Upper lobe of right lung (tissue), 1 donor: ENCODE results near the gene TAS1R1. TPM values are rescaled to one million over a fixed set of nuclear protein-coding genes. Genes with fewer than 3 reads are reported as not detected.

Source experiments
- ATAC-seq: fragments of 200-7000 bp; cut with Tn5 transposase; one replicate; pipeline ENCODE4 v1.9.1; 2020; ENCODE audit warnings: mild to moderate bottlenecking, moderate library complexity
- DNase-seq: peaks from one replicate; pipeline ENCODE4 v3.0.0-alpha.2; 2020
- H3K27ac ChIP-seq: fragments of 200-600 bp; one replicate; pipeline ENCODE4 v1.8.0; 2022
- H3K27me3 ChIP-seq: fragments of 200-600 bp; one replicate; pipeline ENCODE4 v1.8.0; 2022; ENCODE audit warnings: mild to moderate bottlenecking
- H3K36me3 ChIP-seq: fragments of 200-600 bp; one replicate; pipeline ENCODE4 v1.8.0; 2022
- H3K4me1 ChIP-seq: fragments of 200-600 bp; one replicate; pipeline ENCODE4 v1.8.0; 2022
- H3K4me3 ChIP-seq: fragments of 200-600 bp; one replicate; pipeline ENCODE4 v1.8.0; 2022; ENCODE audit warnings: mild to moderate bottlenecking
- H3K9me3 ChIP-seq: fragments of 200-600 bp; one replicate; pipeline ENCODE4 v1.8.0; 2022
- intact Hi-C: fragments of 100-400 bp; cut with DNase I; formaldehyde crosslinking; loops from one replicate; pipeline ENCODE4 v1.11.0; 2022
- total RNA-seq: library from RNA; stranded (reverse); fragmentation: NEBNext Ultra II Directional; extraction: Animal tissue kit (Norgen Biotek cat#: 25700); gene quantifications from one replicate; pipeline ENCODE4 v1.2.1, GENCODE V29; 2021
- TF ChIP-seq, protein P1 (sequence below): fragments of 200-600 bp; IDR thresholded peaks from one replicate; pipeline ENCODE4 v1.8.0; 2022; ENCODE audit warnings: antibody characterized with exemption
- donor health status: DM: no; HTN: yes; CAD: no; lungs with severe emphysema.

The TAS1R1 gene
- total RNA-seq, 1 donor from 2014 or later = not detected

DNA sequence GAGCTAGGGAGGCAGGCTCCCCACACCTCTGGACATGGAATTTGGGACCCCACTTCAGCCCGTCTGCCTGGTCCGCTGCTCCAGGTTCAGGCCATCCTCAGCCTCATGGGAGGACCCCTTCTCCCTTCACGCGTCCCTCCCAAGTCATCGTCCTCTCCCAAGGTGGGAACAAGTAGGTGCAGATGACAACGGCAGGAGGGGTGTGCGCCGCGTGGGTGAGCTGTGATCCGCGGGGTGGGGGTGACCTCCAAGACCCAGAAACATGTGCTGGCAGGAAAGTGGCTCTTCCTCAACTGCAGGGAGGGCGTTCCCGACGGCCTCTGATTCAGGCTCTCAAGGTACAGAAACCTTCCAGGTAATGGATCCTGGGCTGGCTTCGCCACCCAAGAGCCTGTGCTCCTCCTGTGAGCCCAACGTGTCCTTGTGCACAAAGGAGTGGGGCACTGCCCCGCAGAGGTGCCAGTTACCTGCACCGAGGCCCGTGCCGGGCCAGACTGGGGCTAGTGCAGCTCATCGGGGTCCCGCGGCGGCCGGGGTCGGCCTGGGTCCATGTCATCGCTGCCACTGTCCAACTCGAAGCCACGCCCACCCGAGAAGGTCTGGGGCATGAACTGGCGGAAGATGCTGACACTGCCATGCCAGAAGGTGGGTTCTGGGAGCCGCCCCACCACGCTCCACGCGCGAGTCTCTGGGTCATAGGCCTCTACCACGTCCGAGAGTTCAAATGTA lies 37.9 kb downstream of the TAS1R1 start:
- Histone ChIP-seq H3K4me3 (no peak overlapping the region), H3K9me3 (no peaks in the 10 kb centered on the region), H3K27ac (no peak overlapping the region), H3K36me3 (peaks cover 89% of the 10 kb centered on the region), H3K27me3 (no peaks in the 10 kb centered on the region), H3K4me1 (peaks cover 14% of the 10 kb centered on the region)
- DNase-seq (no peak), ATAC-seq (no peak)
- TF ChIP-seq, protein P1, sequence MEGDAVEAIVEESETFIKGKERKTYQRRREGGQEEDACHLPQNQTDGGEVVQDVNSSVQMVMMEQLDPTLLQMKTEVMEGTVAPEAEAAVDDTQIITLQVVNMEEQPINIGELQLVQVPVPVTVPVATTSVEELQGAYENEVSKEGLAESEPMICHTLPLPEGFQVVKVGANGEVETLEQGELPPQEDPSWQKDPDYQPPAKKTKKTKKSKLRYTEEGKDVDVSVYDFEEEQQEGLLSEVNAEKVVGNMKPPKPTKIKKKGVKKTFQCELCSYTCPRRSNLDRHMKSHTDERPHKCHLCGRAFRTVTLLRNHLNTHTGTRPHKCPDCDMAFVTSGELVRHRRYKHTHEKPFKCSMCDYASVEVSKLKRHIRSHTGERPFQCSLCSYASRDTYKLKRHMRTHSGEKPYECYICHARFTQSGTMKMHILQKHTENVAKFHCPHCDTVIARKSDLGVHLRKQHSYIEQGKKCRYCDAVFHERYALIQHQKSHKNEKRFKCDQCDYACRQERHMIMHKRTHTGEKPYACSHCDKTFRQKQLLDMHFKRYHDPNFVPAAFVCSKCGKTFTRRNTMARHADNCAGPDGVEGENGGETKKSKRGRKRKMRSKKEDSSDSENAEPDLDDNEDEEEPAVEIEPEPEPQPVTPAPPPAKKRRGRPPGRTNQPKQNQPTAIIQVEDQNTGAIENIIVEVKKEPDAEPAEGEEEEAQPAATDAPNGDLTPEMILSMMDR = no peak
- intact Hi-C loops = no loop called here

DNA sequence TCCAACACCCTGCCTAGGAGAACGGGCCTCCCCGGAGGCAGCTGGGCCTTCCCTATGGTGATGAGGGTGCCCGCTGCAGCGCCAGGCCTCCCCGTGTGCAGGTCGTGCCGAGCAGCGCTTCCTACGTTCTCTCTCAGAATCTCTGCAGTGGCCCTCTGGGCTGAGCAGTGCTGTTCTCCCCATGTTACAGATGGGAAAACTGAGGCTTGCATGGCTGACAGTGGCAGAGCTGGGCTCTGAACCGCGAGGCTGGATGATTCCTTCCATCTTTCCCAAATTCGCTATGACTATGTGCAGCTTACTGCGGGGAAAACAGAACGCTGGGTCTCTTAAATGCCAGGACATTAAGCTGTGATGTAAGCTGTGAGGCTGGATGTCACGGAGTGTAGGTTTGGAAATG lies 38.7 kb downstream of the TAS1R1 start:
- Histone ChIP-seq H3K36me3 (peaks cover 89% of the 10 kb centered on the region), H3K9me3 (no peaks in the 10 kb centered on the region), H3K4me1 (peaks cover 16% of the 10 kb centered on the region), H3K27me3 (no peaks in the 10 kb centered on the region), H3K4me3 (no peak overlapping the region), H3K27ac (no peak overlapping the region)
- no peak for ATAC-seq
- DNase-seq = no peak
- intact Hi-C loops = no loop called here
- TF ChIP-seq, protein P1 = no peak

DNA sequence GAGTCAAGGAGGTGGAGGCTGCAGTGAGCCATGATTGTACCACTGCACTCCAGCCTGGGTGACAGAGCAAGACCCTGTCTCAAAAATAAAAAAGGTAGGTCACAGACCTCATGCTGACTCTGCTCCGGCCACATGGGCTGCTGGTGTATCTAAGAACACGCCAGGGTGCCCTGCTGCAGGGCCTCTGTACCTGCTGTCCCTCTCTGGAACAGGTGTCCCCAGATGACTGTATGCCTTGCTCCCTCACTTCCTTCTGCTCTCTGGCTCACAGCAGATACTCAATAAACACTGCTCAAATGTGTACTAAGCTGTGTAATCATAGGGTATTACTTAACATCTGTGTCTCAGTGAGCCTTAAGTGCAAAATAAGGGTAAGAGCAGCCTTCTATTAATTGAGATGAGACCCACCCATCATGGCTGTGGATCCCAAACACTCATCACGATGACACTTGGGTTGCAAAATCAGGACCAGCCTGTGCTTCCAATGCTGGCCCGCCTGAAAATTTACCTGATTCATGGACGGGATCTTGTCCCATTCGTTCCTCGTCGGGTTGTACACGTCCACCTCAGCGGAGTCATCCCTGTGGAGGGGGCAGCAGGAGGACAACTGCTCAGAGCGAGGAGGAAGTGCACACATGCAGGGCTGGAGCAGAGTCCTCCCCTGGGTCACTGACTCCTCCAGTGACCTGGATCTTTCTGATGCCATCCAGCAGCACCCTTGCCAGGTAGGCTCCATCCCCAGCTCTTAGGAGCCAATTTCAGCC lies 40.1 kb downstream of the TAS1R1 start:
- Histone ChIP-seq H3K4me3 (no peak overlapping the region), H3K27me3 (no peaks in the 10 kb centered on the region), H3K9me3 (no peaks in the 10 kb centered on the region), H3K36me3 (peaks cover 76% of the 10 kb centered on the region), H3K4me1 (peaks cover 29% of the 10 kb centered on the region), H3K27ac (no peak overlapping the region)
- DNase-seq (no peak), ATAC-seq (no peak)
- intact Hi-C loops = no loop called here
- TF ChIP-seq, protein P1 = no peak

DNA sequence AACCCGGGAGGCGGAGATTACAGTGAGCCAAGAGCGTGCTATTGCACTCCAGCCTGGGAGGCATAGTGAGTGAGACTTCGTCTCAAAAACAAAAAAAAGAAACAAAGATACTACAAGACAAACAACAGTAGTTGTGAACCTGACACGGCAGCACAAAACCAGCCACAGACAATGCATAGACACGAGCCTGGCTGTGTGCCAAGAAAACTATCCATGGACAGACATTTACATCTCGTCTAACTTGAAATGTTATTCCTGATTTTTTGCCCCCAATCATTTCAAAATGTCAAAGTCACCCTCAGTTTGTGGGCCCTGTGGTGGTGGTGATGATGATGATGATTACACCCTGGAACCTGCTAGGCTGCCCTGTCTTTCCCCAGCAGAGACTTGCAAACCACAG lies 41.2 kb downstream of the TAS1R1 start:
- H3K4me3 ChIP-seq = no peak overlapping the region
- TF ChIP-seq, protein P1 = no peak
- no peaks in the 10 kb centered on the region for H3K27me3 ChIP-seq
- H3K27ac ChIP-seq = no peak overlapping the region
- H3K9me3 ChIP-seq = no peaks in the 10 kb centered on the region
- ATAC-seq (no peak), DNase-seq (no peak)
- H3K4me1 ChIP-seq = peaks cover 33% of the 10 kb centered on the region
- peaks cover 69% of the 10 kb centered on the region for H3K36me3 ChIP-seq
- intact Hi-C loops = no loop called here

DNA sequence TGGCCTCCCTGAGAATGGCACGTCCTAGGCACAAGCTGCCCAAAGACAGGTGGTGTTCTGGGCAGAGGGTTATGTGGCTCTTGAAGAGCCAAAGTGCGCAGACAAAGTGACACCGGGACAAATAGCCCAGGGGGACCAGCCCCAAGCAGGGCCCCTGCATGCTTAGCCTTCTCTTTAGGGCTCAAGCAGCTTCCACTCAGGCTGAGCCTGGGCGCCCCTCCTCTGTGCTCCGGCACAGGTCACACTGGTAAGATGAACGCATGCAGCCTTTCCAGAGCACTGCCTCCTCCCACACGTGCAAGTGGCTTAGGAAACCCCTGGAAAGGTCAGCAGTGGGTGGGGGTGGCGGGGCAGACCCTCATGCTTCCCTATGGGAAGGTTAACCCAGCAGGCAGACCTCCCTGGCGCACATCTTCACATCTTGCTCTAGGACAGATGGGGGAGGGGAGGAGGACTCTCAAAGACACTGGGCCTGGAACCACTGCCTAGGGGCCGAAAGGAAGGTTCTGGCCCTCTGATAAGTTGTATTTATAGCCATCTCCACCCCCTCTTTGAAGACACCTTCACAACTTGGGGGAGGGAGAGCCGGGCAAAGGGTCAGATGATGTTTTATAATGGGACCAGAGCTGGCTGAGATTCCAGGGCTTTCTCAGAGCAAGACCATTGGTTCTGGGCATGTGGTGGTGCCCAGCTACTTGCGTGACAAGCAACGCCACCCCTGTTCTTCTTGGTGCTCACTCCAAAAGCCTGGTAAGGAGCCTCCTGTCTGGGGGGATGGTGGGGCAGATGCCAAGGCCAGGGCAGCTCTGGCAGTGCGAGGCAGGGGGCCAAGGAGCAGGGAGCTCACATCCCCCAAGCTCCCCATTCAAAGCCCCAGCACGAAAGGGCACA lies 42.0 kb downstream of the TAS1R1 start:
- DNase-seq (no peak), ATAC-seq (no peak)
- no peaks in the 10 kb centered on the region for H3K27me3 ChIP-seq
- TF ChIP-seq, protein P1 = no peak
- no peak overlapping the region for H3K4me3 ChIP-seq
- intact Hi-C loops = no loop called here
- no peaks in the 10 kb centered on the region for H3K9me3 ChIP-seq
- H3K36me3 ChIP-seq = peaks cover 68% of the 10 kb centered on the region
- H3K27ac ChIP-seq = no peak overlapping the region
- H3K4me1 ChIP-seq = peaks cover 33% of the 10 kb centered on the region
